NCI-H2081 (cell line): ENCODE measurements around the gene SNORC.

Experiments used
- DNase-seq, 2 experiments: peaks; one replicate each; lab custom pipeline; 2025; lab: John Stamatoyannopoulos, UW

SNORC gene

DNA sequence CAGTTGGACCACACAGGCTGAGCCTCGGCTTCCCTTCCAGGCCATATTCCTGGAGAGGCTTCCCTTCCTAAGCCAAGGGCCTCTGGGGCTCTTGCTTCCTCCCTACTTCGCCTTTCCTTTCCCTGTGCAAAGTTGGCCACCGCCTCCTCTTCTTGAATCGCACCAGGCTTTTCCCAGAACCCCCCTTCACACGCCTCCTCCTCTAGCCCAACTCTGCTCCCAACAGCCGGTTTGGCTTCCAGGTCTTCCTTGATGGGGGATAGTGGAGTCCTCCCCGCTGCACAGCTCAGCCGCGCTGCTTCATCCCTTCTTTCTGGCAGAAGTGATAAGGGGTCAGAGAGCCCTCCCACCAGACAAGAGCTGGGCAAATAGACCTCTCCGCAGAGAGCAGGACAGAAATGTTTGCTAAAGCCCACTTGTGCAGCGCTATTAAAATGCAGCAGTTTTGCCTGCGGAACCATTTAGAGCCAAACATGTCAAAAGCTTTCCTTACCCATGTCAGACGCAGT lies 56.4 kb downstream of the SNORC start:
- DNase-seq = no peak

GRCh38 chr2:232927032-232927792 lies 57.1 kb downstream of the SNORC start:
- DNase-seq = no peak

GRCh38 chr2:232927793-232928550 lies 57.9 kb downstream of the SNORC start:
- peak; percentile 34 to 39 for DNase-seq
